ENCODE measurements around the gene CRAT.

DNA sequence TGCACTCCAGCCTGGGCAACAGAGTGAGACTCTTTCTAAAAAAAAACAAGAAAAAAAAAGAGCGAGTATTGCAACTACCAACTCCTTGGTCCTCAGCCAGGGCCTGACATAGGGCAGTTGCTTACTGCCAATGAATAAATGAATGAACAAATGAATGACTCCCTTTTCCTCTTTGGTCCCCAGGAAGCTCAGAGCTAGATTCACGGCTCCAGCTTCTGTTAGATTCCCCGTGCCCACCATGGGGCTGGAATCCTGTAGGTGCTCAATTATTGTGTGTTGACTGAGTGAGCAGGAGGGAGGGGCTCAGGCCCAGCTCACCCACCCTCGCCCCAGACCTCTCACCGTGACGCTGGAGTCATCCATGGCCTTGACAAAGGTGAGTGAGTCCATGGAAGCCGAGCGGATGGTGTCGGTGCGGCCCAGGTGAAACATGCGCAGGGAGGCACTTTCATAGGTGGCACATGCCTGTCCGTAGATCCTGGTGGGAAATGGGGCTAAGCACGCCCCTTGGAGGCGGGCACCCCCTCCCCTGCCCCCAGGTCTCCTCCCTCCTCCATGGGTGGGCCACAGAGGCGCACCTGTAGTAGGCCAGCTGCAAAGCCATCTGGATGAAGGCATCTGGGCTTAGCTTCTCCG, 12.8 kb downstream of the CRAT start:
- TF ChIP-seq, protein P1, sequence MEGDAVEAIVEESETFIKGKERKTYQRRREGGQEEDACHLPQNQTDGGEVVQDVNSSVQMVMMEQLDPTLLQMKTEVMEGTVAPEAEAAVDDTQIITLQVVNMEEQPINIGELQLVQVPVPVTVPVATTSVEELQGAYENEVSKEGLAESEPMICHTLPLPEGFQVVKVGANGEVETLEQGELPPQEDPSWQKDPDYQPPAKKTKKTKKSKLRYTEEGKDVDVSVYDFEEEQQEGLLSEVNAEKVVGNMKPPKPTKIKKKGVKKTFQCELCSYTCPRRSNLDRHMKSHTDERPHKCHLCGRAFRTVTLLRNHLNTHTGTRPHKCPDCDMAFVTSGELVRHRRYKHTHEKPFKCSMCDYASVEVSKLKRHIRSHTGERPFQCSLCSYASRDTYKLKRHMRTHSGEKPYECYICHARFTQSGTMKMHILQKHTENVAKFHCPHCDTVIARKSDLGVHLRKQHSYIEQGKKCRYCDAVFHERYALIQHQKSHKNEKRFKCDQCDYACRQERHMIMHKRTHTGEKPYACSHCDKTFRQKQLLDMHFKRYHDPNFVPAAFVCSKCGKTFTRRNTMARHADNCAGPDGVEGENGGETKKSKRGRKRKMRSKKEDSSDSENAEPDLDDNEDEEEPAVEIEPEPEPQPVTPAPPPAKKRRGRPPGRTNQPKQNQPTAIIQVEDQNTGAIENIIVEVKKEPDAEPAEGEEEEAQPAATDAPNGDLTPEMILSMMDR (IDR thresholded peaks at IDR 0.05): no peak
- TF ChIP-seq EZH2 (IDR thresholded peaks at IDR 0.05): no peak
- no peak for TF ChIP-seq EZH2phosphoT487 (IDR thresholded peaks at IDR 0.05)

Measured in neural progenitor cell (in vitro differentiated cells).